ENCODE data around the gene FAM110D. TPM values are rescaled to one million over a fixed set of nuclear protein-coding genes. Genes with fewer than 3 reads are reported as not detected.

The FAM110D gene
- total and polyA plus RNA-seq, 2 of the 8 experiments (the other 6 are each of a cell fraction or from before 2014, with no cell fraction given): 0.21 to 0.48 TPM

DNA sequence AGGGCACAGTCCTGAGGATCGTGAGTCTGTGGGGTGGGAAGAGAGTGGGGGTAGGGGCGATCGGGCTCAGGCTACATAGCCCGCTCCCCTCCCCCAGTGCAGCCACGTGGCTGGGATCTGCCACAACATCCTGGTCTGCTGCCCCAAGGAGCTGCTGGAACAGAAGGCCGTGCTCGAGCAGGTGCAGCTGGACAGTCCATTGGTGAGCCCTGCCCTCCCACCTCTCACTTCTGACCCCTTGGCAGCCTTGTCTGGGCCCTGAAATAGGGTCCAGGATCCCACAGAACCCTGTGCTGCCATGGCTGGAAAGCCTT is 23.5 kb downstream of the FAM110D start:
- Histone ChIP-seq H2AFZ (ENCODE audit: low read length) (no peak overlapping the region), H3K79me1 (ENCODE audit: low read depth, low read length) (no peaks in the 10 kb centered on the region; the same call in 1 of the 2 replicates), H3K56ac (replicated peaks; ENCODE audit: insufficient read length, low read depth, low read length) (no peak overlapping the region), H3K9me3 (ENCODE audit: insufficient read depth in 2 of 2, low read depth in 1 of 2, low read length in 1 of 2) (no peaks in the 10 kb centered on the region), H3K4me2 (ENCODE audit: insufficient read depth in 1 of 2, low read depth in 2 of 2, low read length in 2 of 2) (no peak overlapping the region), H4K5ac (ENCODE audit: insufficient read length, low read depth, low read length) (no peak overlapping the region), H4K20me1 (replicated peaks in 1 of 2; ENCODE audit: control insufficient read depth in 1 of 2, insufficient read depth in 2 of 2, low read length in 2 of 2) (peaks cover 0 to 2% of the 10 kb centered on the region in 2 experiments), H3K18ac (ENCODE audit: extremely low read depth, low read length) (no peak overlapping the region), H3K4me3 (ENCODE audit: extremely low read depth in 1 of 4, insufficient read depth in 2 of 4, low read depth in 3 of 4, low read length in 4 of 4) (no peak overlapping the region), H2BK5ac (ENCODE audit: low read depth, low read length) (no peak overlapping the region), H3K27ac (ENCODE audit: low read depth, low read length) (no peak overlapping the region), H2BK12ac (ENCODE audit: low read depth, low read length) (no peak overlapping the region), H3K4ac (replicated peaks; ENCODE audit: insufficient read length, low read depth, low read length) (no peak overlapping the region), H2AK5ac (ENCODE audit: low read depth, low read length) (no peak overlapping the region), H2BK120ac (replicated peaks; ENCODE audit: low read depth, low read length) (no peak overlapping the region), H3K27me3 (replicated peaks in 1 of 4; ENCODE audit: control insufficient read depth in 3 of 4, extremely low read depth in 1 of 4, insufficient read depth in 3 of 4, low read length in 3 of 4) (no peaks in the 10 kb centered on the region), H3K4me1 (replicated peaks in 1 of 4; ENCODE audit: control insufficient read depth in 3 of 4, insufficient read depth in 4 of 4, low read length in 3 of 4) (no peaks in the 10 kb centered on the region; a peak in 1 of 7 replicates), H3K14ac (ENCODE audit: insufficient read length) (no peak overlapping the region), H4K91ac (replicated peaks; ENCODE audit: insufficient read length, low read length) (no peak overlapping the region), H3K79me2 (ENCODE audit: control insufficient read depth in 1 of 2, insufficient read depth in 2 of 2, low read length in 2 of 2) (no peaks in the 10 kb centered on the region), H2BK20ac (ENCODE audit: low read length) (no peak overlapping the region), H3K23me2 (ENCODE audit: low read depth, low read length) (peaks cover 2% of the 10 kb centered on the region; the same call in 1 of the 2 replicates), H3K36me3 (ENCODE audit: control insufficient read depth in 2 of 4, insufficient read depth in 4 of 4, low read length in 3 of 4) (peaks cover 0 to 4% (median 3%) of the 10 kb centered on the region in 4 experiments; a peak in 4 of 8 replicates), H2BK15ac (ENCODE audit: low read length) (no peak overlapping the region), H3K9ac (replicated peaks in 1 of 4; ENCODE audit: extremely low read depth in 1 of 4, low read depth in 3 of 4, low read length in 3 of 4) (no peak overlapping the region), H3K23ac (ENCODE audit: insufficient read length) (no peak overlapping the region), H4K8ac (ENCODE audit: extremely low read depth, insufficient read depth, low read length) (no peak overlapping the region)
- TF ChIP-seq BCL11A (IDR thresholded peaks at IDR 0.05; ENCODE audit: low read depth in 2 of 2, low read length in 2 of 2) (no peak), KDM1A (IDR thresholded peaks at IDR 0.05; ENCODE audit: borderline replicate concordance, low read length) (no peak), RFX5 (IDR thresholded peaks at IDR 0.05; ENCODE audit: borderline replicate concordance, low read depth, low read length) (no peak), E2F6 (IDR thresholded peaks at IDR 0.05) (no peak), CHD1 (IDR thresholded peaks at IDR 0.05; ENCODE audit: low read depth, low read length) (no peak), KDM5A (IDR thresholded peaks at IDR 0.05; ENCODE audit: low read length) (no peak), SIN3A (conservative IDR thresholded peaks at IDR 0.05 in 1 of 2, IDR thresholded peaks at IDR 0.05 in 1 of 2; ENCODE audit: low read depth in 1 of 2, low read length in 2 of 2) (no peak), NRF1 (IDR thresholded peaks at IDR 0.05; ENCODE audit: low read depth, low read length) (no peak), SP4 (IDR thresholded peaks at IDR 0.05; ENCODE audit: low read length) (no peak), MAFK (IDR thresholded peaks at IDR 0.05; ENCODE audit: low read depth, low read length) (no peak)
- no peak for DNase-seq (ENCODE audit: low read depth in 1 of 2, low spot score in 2 of 2)
- CTCF ChIA-PET (ENCODE audit: partially characterized antibody): interaction anchor here (2.7 to 12.6 kb wide), 2 partner anchors 8 to 51 kb away, joined by 7 to 159 read pairs; partner anchors contain the start of genes C1orf232, CEP85, CNKSR1 and ZNF593
- WGBS, 2 experiments (ENCODE audit: extremely low coverage in 1 of 2, insufficient coverage in 1 of 2, insufficient read length in 1 of 2, insufficient replicate concordance in 2 of 2, low coverage in 1 of 2, low lambda C conversion rate in 2 of 2, missing lambda C conversion rate in 1 of 2): 90% methylated on average over 5 of the region's 7 CpGs; no CpG with 5 or more reads in 1 of the 2 experiments
- POLR2A ChIA-PET (ENCODE audit: partially characterized antibody): interaction anchor here (0.9 kb wide), 1 partner anchor 93 kb away, joined by 3 read pairs; no protein-coding TSS in a partner anchor
- no peak for FAIRE-seq
